ENCODE data around the gene NOS1AP. TPM values are rescaled to one million over a fixed set of nuclear protein-coding genes. Genes with fewer than 3 reads are reported as not detected.

NOS1AP gene
- total RNA-seq, 1 experiment from 2014 or later: 5.3 TPM

DNA sequence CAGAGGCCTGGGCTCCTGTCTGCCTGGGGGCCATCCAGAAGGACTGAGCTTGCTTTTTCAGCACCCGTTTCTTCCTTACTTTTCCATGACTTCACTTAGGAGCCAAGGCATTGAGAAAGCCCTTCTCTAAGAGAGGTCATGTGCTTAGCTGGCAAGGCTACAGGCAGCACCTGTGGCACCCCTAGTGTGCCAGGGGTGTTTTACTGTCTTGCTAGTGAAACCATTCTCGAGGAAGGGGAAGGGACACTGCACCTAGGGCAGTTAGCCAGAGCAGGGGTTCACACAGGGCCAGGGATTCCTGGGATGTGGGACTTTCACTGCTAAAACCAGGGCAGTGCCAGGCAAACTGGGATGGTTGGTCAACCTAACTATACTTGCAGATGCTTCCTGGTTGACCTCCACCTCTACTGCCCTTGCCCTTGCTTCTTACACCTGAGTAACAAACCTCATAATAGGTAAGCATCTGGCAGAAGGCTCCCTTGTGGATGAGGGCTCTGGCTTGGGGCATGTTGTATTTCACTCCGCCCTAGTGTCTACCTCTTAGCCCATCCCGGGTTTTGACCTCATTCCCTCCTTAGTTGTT, 69.2 kb downstream of the NOS1AP start:
- no peaks in the 10 kb centered on the region for H3K79me2 ChIP-seq (ENCODE audit: insufficient read depth, low read length)
- no peak overlapping the region for H2AFZ ChIP-seq (ENCODE audit: low read depth, low read length, poor library complexity, severe bottlenecking)
- H3K9me2 ChIP-seq (ENCODE audit: insufficient read depth): no peaks in the 10 kb centered on the region
- CTCF ChIA-PET: no interaction called here
- H3K4me2 ChIP-seq (ENCODE audit: low read length): no peak overlapping the region
- no peak overlapping the region for H3K9ac ChIP-seq (ENCODE audit: low read length)
- no peaks in the 10 kb centered on the region for H4K20me1 ChIP-seq (ENCODE audit: insufficient read depth)
- no peaks in the 10 kb centered on the region for H3K9me3 ChIP-seq (ENCODE audit: control insufficient read depth in 1 of 2, insufficient read depth in 1 of 2, low read depth in 1 of 2, low read length in 2 of 2)
- H3K36me3 ChIP-seq (ENCODE audit: control insufficient read depth in 1 of 2, insufficient read depth in 2 of 2, low read length in 2 of 2): no peaks in the 10 kb centered on the region
- intact Hi-C loops (cut with micrococcal nuclease): loop anchor here (5.0 kb wide), 1 partner anchor 66 kb away; no protein-coding TSS in a partner anchor
- DNase-seq (ENCODE audit: low read depth, low spot score) (no peak), ATAC-seq (no peak)
- H3K27me3 ChIP-seq (ENCODE audit: insufficient read depth, low read length): no peaks in the 10 kb centered on the region
- no peak overlapping the region for H3K4me3 ChIP-seq (replicated peaks in 1 of 2; ENCODE audit: low read depth in 1 of 2, low read length in 2 of 2)
- POLR2A ChIA-PET: no interaction called here
- RAD21 ChIA-PET (ENCODE audit: low non-redundant PET in 1 of 2, low total read pairs in 2 of 2, uncharacterized antibody in 2 of 2, unreplicated experiment in 2 of 2): no interaction called here
- peaks cover 74 to 81% of the 10 kb centered on the region in 2 experiments for H3K4me1 ChIP-seq (ENCODE audit: control insufficient read depth in 1 of 2, insufficient read depth in 2 of 2, low read length in 2 of 2)
- peak overlapping the region; percentile 17; the same call in 1 of the 2 replicates for H3K27ac ChIP-seq (ENCODE audit: low read depth, low read length)
- BruUV-seq (replicated peaks): no TSS peak
- TF ChIP-seq ZBTB33 (IDR thresholded peaks at IDR 0.05; ENCODE audit: extremely low read depth, insufficient replicate concordance, low read length) (no peak), SRF (IDR thresholded peaks at IDR 0.05; ENCODE audit: low read depth) (no peak), ZNF274 (IDR thresholded peaks at IDR 0.05; ENCODE audit: low read depth, low read length) (no peak), POLR2AphosphoS5 (IDR thresholded peaks at IDR 0.05; ENCODE audit: low read depth, low read length) (no peak), ZFX (IDR thresholded peaks at IDR 0.05) (no peak), CTCF (IDR thresholded peaks at IDR 0.05 in 2 of 3, conservative IDR thresholded peaks at IDR 0.05 in 1 of 3; ENCODE audit: borderline replicate concordance in 1 of 3, insufficient read depth in 1 of 3, low read depth in 2 of 3, low read length in 2 of 3) (no peak), REST (IDR thresholded peaks at IDR 0.05; ENCODE audit: low read depth) (no peak), ATF3 (IDR thresholded peaks at IDR 0.05) (no peak), YY1 (IDR thresholded peaks at IDR 0.05; ENCODE audit: extremely low read depth, insufficient replicate concordance, low read depth, low read length) (no peak), SP1 (IDR thresholded peaks at IDR 0.05; ENCODE audit: low read depth) (no peak), CEBPB (IDR thresholded peaks at IDR 0.05; ENCODE audit: low read depth) (no peak), EZH2phosphoT487 (IDR thresholded peaks at IDR 0.05; ENCODE audit: borderline replicate concordance) (no peak), RAD21 (IDR thresholded peaks at IDR 0.05; ENCODE audit: low read depth) (no peak), EZH2 (IDR thresholded peaks at IDR 0.05) (no peak), JUND (IDR thresholded peaks at IDR 0.05) (no peak)
- TF ChIP-seq, protein P1, sequence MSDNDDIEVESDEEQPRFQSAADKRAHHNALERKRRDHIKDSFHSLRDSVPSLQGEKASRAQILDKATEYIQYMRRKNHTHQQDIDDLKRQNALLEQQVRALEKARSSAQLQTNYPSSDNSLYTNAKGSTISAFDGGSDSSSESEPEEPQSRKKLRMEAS (IDR thresholded peaks at IDR 0.05): no peak
